Activated naive CD4-positive, alpha-beta T cell treated with Interleukin-2 at 50 U/mL for 16 hours (primary cell): ENCODE data around the gene KRTAP5-1.

ENCODE experiments used
- DNase-seq: peaks from one replicate; pipeline ENCODE4 v3.0.0-alpha.2; 2020

KRTAP5-1 gene

DNA sequence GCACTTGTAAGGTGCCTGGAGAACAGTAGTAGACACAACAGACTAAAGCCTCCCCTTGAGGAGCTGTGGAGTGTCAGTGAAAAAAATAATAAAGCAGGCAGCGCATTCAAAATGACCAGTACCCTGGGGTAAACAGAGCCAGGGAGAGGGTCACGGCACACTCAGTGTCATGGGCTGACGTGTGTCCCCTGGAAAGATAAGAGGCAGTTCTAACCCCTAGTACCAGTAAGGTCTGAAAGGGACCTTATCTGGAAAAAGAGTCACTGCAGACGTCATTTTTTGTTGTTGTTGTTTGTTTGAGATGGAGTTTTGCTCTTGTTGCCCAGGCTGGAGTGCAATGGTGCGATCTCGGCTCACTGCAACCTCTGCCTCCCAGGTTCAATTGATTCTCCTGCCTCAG is 45.0 kb downstream of the KRTAP5-1 start:
- no peak for DNase-seq

DNA sequence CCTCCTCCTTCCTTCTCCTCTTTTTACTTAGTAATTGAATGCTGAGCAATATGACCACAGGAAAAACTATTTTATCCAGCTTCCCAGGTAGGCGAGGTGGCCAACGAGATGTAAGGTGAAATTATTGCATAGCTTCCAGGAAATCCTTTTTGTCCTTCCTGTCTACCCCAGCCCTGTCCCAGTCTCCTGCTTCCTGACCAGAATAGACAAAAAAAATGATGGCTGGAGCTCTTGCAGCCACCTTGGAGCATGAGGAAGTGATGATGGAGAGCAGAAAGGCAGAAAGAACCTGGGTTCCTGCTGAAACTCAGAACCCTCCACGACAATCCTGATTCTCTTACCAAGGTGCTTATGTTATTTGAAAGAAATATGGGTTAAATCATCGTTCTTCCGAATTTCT is 46.9 kb downstream of the KRTAP5-1 start:
- DNase-seq, result no peak

DNA sequence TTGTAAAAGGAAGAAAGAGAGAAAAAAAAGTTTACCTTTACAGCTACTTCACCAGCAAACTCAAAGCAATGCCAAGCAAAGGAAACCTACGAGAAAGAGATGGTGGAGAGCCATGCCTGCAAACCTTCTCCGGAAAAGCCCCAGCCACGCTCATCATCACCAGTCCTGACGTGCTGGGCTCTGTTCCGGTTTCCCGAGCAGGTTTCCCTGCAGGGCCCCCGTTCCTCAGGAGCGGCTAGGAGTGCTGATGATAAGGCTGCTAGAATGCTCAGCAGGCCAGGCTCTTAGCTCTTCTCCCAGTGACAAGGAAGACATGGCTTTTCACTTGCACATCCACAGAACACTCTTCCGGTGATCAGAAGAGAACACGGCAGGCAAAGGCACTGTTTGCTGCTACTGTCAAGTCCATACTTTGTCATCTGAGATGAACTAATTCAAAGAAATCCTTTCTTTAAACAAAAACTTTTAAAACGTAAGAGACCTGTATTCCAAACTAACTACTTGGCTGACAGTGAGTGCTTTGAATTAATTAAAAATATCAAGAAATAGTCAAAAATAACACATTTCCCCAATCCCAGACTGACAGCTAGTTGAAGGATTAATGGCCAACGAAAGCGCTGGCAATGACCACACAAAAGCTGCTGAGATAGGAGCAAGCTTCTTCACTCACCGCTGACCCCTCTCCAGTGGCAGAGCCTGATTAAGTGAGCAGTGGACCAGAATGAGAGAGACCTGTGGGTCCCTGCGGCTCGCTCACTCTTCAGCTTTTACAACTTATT is 48.8 kb downstream of the KRTAP5-1 start:
- DNase-seq, result no peak

DNA sequence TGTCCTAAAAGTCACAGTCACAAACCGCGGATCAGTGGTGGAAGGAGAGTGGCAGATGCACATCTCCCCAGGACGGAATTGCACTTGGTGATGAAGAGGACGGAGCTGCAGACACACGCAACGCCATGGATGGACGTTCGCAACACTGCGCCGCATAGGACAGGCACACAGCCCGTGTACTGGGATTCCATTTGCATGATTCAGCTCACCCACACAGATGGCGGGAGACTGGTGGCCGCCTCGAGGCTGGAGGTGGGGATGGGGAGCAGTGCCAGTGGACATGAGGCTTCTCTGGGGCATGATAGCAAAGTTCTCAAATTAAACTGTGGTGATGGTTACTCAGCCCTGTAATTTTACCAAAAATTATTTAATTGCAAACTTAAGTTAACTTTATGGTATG is 50.4 kb downstream of the KRTAP5-1 start:
- no peak for DNase-seq
